NCI-H2227 treated with DMSO at 0.1 percent for 48 hours (cell line): ENCODE measurements around the gene DYNLT2.
A peak's percentile ranks its signal among the peaks of the same experiment; 100 is the strongest.

Experiments used
- DNase-seq: peaks from one replicate; lab custom pipeline; 2025; lab: John Stamatoyannopoulos, UW

Gene DYNLT2

GRCh38 chr6:169751242-169752073 lies at the start of gene DYNLT2, which contains the start of gene ERMARD:
DYNLT2 (minus strand) TSS chr6:169751572; CDS start chr6:169751458, 114 bp downstream.
ERMARD (plus strand) TSS chr6:169751622; CDS start chr6:169751658, 36 bp downstream.
- peak; percentile 87 for DNase-seq

GRCh38 chr6:169800668-169801395 lies 49.5 kb upstream of the DYNLT2 start:
- no peak for DNase-seq

DNA sequence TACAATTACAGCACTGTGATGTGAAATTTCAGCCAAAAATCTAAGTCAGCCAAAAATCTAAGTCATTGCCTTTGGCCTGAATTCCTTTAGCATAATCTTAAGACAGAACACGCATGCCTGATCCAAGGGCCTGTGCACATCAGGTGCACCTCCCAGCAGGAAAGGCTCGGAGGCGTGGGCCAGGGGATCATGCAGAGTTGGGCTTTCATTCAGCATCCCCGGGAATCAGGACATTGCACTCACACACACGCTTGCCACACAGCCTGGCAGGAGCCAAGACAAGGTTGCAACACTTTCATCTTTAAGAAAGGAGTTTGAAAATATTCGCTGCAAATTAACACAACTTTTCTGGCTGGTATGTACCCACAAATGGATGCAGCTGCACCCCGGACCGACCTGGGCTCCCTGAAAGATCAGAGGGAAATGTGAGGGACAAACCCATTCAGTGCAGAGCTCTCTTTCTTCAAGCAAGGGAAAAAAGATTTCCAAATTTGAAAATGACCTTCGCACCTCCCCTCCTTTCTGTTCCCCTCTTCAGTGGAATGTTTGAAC lies 48.8 kb upstream of the DYNLT2 start:
- no peak for DNase-seq

- DNase-seq: no peak
These were observed 48.1 kb upstream of the DYNLT2 start for GRCh38 chr6:169799474-169799926.

DNA sequence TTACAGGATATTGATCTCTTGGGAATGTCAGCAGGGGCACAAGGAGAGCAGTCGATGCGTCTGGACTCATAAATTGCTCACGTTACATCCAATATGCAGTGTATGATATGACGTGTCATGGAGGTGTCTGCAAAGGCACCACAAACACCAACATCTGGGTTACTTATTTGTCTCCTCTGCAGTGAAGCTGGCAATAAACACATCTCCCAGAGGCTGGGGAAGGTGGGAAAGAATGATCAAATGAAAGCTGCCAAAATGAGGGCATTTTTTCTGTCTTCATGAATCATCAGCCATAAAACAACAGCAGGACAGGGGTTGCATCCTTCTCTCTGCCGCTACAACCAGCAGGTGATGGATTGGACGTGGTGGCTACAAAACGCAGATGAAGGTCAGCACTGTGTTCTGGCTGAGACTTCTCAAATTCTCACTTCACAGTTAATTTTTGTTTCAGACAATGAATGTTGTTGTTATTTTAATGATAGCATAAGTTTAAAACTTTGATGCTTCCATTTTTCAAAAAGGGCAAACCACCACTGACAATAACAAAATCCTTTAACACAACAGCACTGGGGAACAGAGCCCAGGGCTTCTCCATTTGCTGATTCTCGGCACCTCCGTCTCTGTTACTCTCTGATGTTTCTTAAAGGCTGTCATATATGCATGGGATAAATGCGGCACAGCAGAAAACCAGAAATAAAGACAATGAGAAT lies 47.5 kb upstream of the DYNLT2 start:
- DNase-seq: no peak

DNA sequence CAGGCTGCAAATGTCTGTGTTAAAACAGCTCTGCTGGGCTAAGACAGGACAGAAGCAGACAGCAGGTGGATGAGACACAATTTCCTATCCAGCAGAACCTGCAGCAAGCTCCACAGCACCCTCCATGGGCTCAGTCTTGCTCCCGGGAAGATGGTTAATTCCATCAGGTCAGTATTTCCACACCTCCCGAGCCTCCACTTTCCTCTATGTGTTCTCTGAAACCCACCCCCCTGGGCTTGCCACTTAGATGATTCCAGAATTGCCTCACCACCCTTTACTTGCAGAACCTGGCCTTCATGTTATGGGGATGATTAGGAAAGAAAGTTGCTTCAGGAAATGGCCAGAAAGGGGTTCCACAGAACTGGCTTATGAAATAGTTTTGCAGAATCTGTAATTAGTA lies 43.8 kb upstream of the DYNLT2 start:
- no peak for DNase-seq

- DNase-seq: no peak
These were observed 43.1 kb upstream of the DYNLT2 start for GRCh38 chr6:169794317-169795055.

- no peak for DNase-seq
These were observed 42.0 kb upstream of the DYNLT2 start for GRCh38 chr6:169793408-169793807.

DNA sequence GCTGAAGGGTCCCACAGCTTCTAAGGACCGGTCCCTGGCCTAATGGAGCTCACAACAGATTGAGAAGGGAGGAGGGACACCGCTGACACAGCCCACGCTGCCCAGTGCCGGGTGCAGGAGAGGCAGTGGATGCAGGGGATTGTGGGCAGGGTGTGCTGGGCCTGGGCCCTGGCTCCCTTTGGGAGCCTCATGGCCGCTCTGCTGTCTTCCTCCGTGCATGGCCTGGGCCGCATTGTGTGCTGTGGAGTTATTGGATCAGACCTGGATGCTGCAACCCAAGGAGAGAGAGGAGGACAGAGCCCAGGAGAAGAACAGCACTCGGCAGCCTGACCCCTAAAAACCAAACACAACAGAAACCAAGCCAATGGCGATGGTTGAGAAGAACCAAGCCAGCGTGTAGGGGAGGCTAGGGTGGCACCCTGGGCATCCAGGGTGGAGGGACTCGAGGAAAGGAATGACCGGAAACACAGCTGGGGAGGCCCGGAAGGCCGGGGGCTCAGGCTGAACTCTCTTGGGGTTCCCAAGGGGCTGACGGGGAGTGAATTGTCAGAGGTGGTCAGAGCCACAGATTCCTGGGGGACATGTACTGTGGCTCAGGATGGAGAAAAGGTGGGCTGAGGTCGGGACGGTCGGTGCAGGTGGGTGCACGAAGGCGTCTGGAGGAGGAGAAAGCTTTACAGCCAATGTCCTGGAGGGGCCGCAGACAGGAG lies 41.1 kb upstream of the DYNLT2 start:
- no peak for DNase-seq

GRCh38 chr6:169791721-169792131 lies 40.4 kb upstream of the DYNLT2 start:
- DNase-seq: no peak

DNA sequence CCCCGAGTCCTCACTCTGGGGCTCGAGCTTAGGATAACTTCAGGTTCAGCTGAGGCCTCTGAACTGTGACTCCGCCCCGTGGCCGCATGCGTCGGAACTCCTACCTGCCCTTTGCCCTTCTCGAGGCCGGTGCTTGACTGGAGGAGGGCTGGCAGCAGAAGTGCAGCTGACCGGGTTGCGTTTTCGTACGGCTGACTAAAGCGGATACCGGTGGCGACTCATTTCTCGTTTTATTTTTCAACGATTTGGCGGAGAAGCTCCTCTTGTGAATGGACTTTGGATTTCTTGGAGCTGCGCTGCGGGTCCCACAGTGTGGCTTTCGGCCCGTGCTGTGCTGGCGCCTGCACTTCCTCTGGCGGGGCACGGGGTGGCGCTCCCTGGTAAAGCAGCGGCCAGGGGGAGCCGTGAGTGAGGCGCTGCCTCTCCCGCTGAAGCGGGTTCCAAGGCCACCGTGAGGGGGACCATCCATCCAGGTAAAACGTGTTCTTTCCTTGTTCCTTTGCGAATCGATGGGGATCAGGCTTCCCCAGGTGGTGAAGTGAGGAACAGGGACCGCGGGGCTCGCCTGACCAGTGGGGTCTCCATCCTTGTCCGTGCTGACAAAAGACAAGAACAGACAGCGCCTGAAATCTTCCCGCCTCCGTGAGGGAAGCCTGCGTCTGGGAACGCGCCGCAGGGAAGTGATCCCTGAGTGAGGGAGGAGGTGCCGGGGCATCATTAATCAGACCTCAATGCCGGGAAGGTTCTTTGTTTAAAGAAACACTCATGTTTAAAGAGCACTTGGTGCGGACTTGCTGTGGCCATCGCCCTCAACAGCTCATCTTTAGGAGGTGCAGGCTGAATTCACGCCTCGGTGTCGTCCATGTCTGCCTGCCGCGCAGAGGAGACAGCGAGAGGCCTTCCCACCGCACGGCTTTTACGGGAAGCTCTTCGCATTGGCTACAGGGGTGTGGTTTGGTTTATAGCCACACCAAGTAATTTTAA lies 38.9 kb upstream of the DYNLT2 start:
- DNase-seq: peak; percentile 89

GRCh38 chr6:169789146-169789943 lies 38.0 kb upstream of the DYNLT2 start:
- DNase-seq: no peak

GRCh38 chr6:169788809-169789145 lies 37.4 kb upstream of the DYNLT2 start:
- no peak for DNase-seq

- no peak for DNase-seq
These were observed 36.4 kb upstream of the DYNLT2 start for GRCh38 chr6:169787797-169788196.

DNA sequence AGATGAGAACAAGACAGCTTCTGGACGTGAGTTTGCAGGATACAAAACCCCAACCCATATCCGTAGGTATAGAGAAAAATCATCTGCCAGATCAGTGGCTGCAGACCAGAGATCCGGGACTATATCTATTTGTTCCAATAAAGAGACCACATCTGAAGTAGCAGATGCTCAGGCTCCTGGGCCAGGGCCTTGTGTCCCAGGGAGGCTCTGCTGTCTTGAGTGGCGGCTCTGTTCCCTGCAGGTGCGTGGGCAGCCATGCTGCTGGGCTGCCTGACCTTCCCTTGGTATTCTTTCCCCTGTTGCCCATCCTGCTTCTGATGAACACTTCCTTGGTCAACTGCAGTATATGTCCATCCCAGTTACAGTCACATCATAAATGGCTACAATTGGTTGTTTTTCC lies 35.0 kb upstream of the DYNLT2 start:
- DNase-seq: no peak

GRCh38 chr6:169785566-169785965 lies 34.2 kb upstream of the DYNLT2 start:
- no peak for DNase-seq

GRCh38 chr6:169784821-169785340 lies 33.5 kb upstream of the DYNLT2 start:
- DNase-seq: no peak

DNA sequence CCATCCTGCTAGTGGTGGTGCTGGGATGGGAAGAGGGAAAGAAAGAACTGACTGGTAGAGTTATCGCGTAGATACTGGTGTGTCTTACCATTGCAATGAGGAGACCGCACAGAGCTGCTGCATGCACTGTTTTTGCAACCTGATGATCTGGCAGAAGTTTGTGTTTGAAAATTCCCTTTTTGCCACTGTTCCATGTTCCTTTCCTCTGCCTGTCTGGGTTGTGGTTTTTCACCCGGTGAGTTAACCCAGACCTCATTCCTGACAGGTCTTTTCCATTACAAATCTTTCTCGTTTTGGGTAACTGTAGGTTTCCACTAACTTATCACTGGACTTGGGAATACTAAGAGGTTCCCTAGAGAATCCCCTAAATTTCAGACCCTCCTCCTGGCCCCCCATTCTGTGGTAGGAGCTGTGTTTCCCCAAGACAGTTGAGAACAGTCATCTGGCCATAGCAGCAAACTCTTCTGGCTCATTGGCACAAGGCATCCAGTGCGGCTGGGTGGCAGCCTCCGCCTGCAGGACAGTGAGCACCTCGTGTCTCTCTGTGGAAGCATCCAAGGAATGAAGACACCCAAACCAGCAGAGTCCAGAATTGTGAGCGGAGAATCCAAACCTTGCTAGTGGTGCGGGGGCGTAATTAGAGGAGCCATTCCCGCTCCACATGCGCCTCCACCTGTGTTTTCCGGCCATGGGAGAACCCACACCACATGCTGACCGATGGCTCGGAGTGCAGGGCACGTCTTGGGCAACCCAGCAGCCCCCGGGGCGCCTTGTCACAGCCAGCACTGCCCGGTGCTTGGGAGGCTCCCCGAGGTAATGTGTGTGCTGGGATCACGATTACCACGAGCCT lies 32.8 kb upstream of the DYNLT2 start:
- no peak for DNase-seq
